Spleen (tissue), 11 donors: ENCODE measurements around the gene ZNF777. TPM values are rescaled to one million over a fixed set of nuclear protein-coding genes. Genes with fewer than 3 reads are reported as not detected.
"Not testable (repeated sequence)": the region's sequence is repeated elsewhere in the genome, so short reads cannot be mapped to it uniquely, and the experiment has no call there.

Experiments
- DNase-seq: peaks from one replicate; pipeline ENCODE4 v3.0.0-alpha.2; 2020
- H3K27ac ChIP-seq, 8 donors: fragments of 200-600 bp; sonication (generic) in 7 of 8; 1 replicate in 4 of 8; 2 replicates in 4 of 8; pipeline versions ENCODE4 v1.5.0 to v1.8.0; 2016 to 2021; ENCODE audit warnings: inconsistent platforms in 4 of 8, mild to moderate bottlenecking in 4 of 8, moderate library complexity in 1 of 8
- H3K27me3 ChIP-seq, 7 donors: fragments of 200-600 bp; sonication (generic) in 6 of 7; replicated peaks in 1 of 7; 1 replicate in 4 of 7; 2 replicates in 3 of 7; pipeline versions ENCODE4 v1.5.0 to v1.8.0; 2016 to 2021; ENCODE audit warnings: inconsistent platforms in 3 of 7, mild to moderate bottlenecking in 1 of 7
- H3K36me3 ChIP-seq, 6 donors: fragments of 200-600 bp; sonication (generic) in 5 of 6; 1 replicate in 4 of 6; 2 replicates in 2 of 6; pipeline versions ENCODE4 v1.5.0 to v1.8.0; 2016 to 2021; ENCODE audit warnings: inconsistent platforms in 2 of 6
- H3K4me1 ChIP-seq, 6 donors: fragments of 200-600 bp; sonication (generic) in 5 of 6; 1 replicate in 3 of 6; 2 replicates in 3 of 6; pipeline versions ENCODE4 v1.5.0 to v1.8.0; 2016 to 2021; ENCODE audit warnings: inconsistent platforms in 3 of 6
- H3K4me3 ChIP-seq, 8 donors: fragments of 200-600 bp; sonication (generic) in 7 of 8; 1 replicate in 4 of 8; 2 replicates in 4 of 8; pipeline versions ENCODE4 v1.5.0 to v1.8.0; 2016 to 2021; ENCODE audit warnings: inconsistent platforms in 4 of 8, mild to moderate bottlenecking in 4 of 8, moderate library complexity in 2 of 8
- H3K9me3 ChIP-seq, 8 donors: fragments of 200-600 bp; sonication (generic) in 7 of 8; 1 replicate in 4 of 8; 2 replicates in 4 of 8; pipeline versions ENCODE4 v1.5.0 to v1.8.0; 2016 to 2021; ENCODE audit warnings: inconsistent platforms in 4 of 8
- CTCF ChIP-seq, 11 experiments: fragments of 200-600 bp in 7 of 11; fragments of 450-650 bp in 4 of 11; sonication (generic) in 4 of 11; IDR thresholded peaks in 8 of 11; conservative IDR thresholded peaks in 3 of 11; 1 replicate in 7 of 11; 2 replicates in 4 of 11; pipeline versions ENCODE4 v1.4.0 to v1.8.0; 2016 to 2021; ENCODE audit warnings: antibody characterized with exemption in 11 of 11, inconsistent platforms in 4 of 11, mild to moderate bottlenecking in 1 of 11
- POLR2A ChIP-seq, 3 donors: fragments of 450-650 bp; IDR thresholded peaks; one replicate each; pipeline ENCODE4 v1.5.1; 2017; ENCODE audit warnings: antibody characterized with exemption in 3 of 3, mild to moderate bottlenecking in 1 of 3
- POLR2AphosphoS5 ChIP-seq, 3 donors: sonication (generic); formaldehyde crosslinking; IDR thresholded peaks; one replicate each; pipeline ENCODE4 v1.5.1; 2017; ENCODE audit warnings: antibody characterized with exemption in 3 of 3
- WGBS, 5 donors: extraction: QIAGEN DNeasy Blood & Tissue Kit in 3 of 5; methylation state at CpG; one replicate each; pipeline versions ENCODE4 v1.1.5 to v1.1.7; 2013 to 2018; 5-methylcytosine and 5-hydroxymethylcytosine counted together
- intact Hi-C: fragments of 100-400 bp; cut with DNase I; formaldehyde crosslinking; loops from one replicate; pipeline ENCODE4 v1.15.0; 2023; ENCODE audit warnings: low total_unique reads
- polyA plus RNA-seq, 3 donors: library from polyadenylated mRNA; stranded (reverse); fragments of 200-250 nt; gene quantifications; one replicate each; pipeline ENCODE4 v1.2.1, GENCODE V29; 2013
- total RNA-seq, 7 donors: library from RNA; depleted of rRNA in 3 of 7; stranded (reverse); fragments of >200 nt in 3 of 7; fragmentation: NEBNext Ultra II Directional in 4 of 7; extraction: Animal tissue kit (Norgen Biotek cat#: 25700) in 4 of 7; gene quantifications; one replicate each; pipeline versions ENCODE4 v1.1.0 to v1.2.1, GENCODE V29; 2016 to 2021
- donor health status: healthy with polysubstance abuse.
- donor health status: DM: no; HTN: no; CAD: no; lungs with moderate emphysema.
- donor health status: DM: no; HTN: no; CAD: no.
- donor health status: Bipolar disorder and iron deficiency.
- donor health status: healthy.
- donor health status: DM: no; HTN: no; CAD: no.
- donor health status: DM: yes; HTN: yes; CAD: no.

The ZNF777 gene
- total and polyA plus RNA-seq, 10 donors = 3.4 to 12.6 (median 10.1) TPM

GRCh38 chr7:149494738-149495368 is 34.0 kb upstream of the ZNF777 start:
- WGBS, 5 donors = 46 to 69% (median 63%) methylated on average over 6 of the region's 6 CpGs
- TF ChIP-seq POLR2A (IDR thresholded peaks at IDR 0.05) (no peak), POLR2AphosphoS5 (IDR thresholded peaks at IDR 0.05) (peak in 1 of 3 donors; percentile 38), CTCF (IDR thresholded peaks at IDR 0.05 in 8 of 11, conservative IDR thresholded peaks at IDR 0.05 in 3 of 11) (peak in 3 of 11 experiments; percentile 41 to 56 (median 43))
- DNase-seq = no peak
- Histone ChIP-seq H3K27ac (peak overlapping the region in 7 of 8 donors; percentile 41 to 95 (median 88)), H3K9me3 (no peaks in the 10 kb centered on the region), H3K4me1 (peaks cover 8 to 44% (median 32%) of the 10 kb centered on the region in 6 donors), H3K27me3 (no peaks in the 10 kb centered on the region), H3K4me3 (peak overlapping the region in 3 of 8 donors; percentile 65 to 84 (median 68)), H3K36me3 (peaks cover 2 to 48% (median 43%) of the 10 kb centered on the region in 6 donors)
- intact Hi-C loops = no loop called here

- 79 to 90% (median 88%) methylated on average over 13 to 20 of the region's 20 CpGs for WGBS, 5 donors
- H3K4me3 ChIP-seq, H3K9me3 ChIP-seq, intact Hi-C loops, DNase-seq, H3K27me3 ChIP-seq: not testable (repeated sequence)
- H3K27ac ChIP-seq = peak overlapping the region in 2 of 8 donors; percentile 92 to 94
- TF ChIP-seq POLR2AphosphoS5 (IDR thresholded peaks at IDR 0.05) = peak in 1 of 3 donors; percentile 26
- peaks cover 8 to 42% (median 32%) of the 10 kb centered on the region in 6 donors for H3K4me1 ChIP-seq
- peaks cover 2 to 57% (median 47%) of the 10 kb centered on the region in 6 donors for H3K36me3 ChIP-seq
Measured at GRCh38 chr7:149493975-149494374, 33.1 kb upstream of the ZNF777 start.

GRCh38 chr7:149493366-149493765 is 32.5 kb upstream of the ZNF777 start:
- intact Hi-C loops = no loop called here
- TF ChIP-seq POLR2AphosphoS5 (IDR thresholded peaks at IDR 0.05) (no peak), POLR2A (IDR thresholded peaks at IDR 0.05) (no peak), CTCF (IDR thresholded peaks at IDR 0.05 in 8 of 11, conservative IDR thresholded peaks at IDR 0.05 in 3 of 11) (no peak)
- no peaks in the 10 kb centered on the region for H3K9me3 ChIP-seq
- no peaks in the 10 kb centered on the region for H3K27me3 ChIP-seq
- WGBS, 5 donors = 93 to 98% (median 97%) methylated on average over 9 of the region's 9 CpGs
- peak overlapping the region in 1 of 8 donors; percentile 94 for H3K27ac ChIP-seq
- peaks cover 8 to 39% (median 30%) of the 10 kb centered on the region in 6 donors for H3K4me1 ChIP-seq
- H3K36me3 ChIP-seq = peaks cover 2 to 63% (median 50%) of the 10 kb centered on the region in 6 donors
- no peak overlapping the region for H3K4me3 ChIP-seq
- no peak for DNase-seq

- no peaks in the 10 kb centered on the region for H3K9me3 ChIP-seq
- H3K27ac ChIP-seq = no peak overlapping the region
- peaks cover under 1 to 14% (median 9%) of the 10 kb centered on the region in 6 donors for H3K4me1 ChIP-seq
- 91 to 96% (median 93%) methylated on average over 15 of the region's 15 CpGs for WGBS, 5 donors
- no peak overlapping the region for H3K4me3 ChIP-seq
- TF ChIP-seq CTCF (IDR thresholded peaks at IDR 0.05 in 8 of 11, conservative IDR thresholded peaks at IDR 0.05 in 3 of 11) = no peak
- H3K36me3 ChIP-seq = peaks cover 2 to 94% (median 72%) of the 10 kb centered on the region in 6 donors
- intact Hi-C loops = no loop called here
- no peak for DNase-seq
- no peaks in the 10 kb centered on the region for H3K27me3 ChIP-seq
Measured at GRCh38 chr7:149490083-149490760, 29.4 kb upstream of the ZNF777 start.
